Epithelial cell of proximal tubule (primary cell): Measurements from ENCODE around the gene GLP2R. TPM values are rescaled to one million over a fixed set of nuclear protein-coding genes. Genes with fewer than 3 reads are reported as not detected.

Source experiments
- DNase-seq: peaks from one replicate; pipeline ENCODE4 v3.0.0-alpha.2; 2011; ENCODE audit warnings: low read depth
- H3K4me3 ChIP-seq: 2 replicates; pipeline ENCODE4 v1.5.1; 2011; ENCODE audit warnings: low read depth, mild to moderate bottlenecking, low read length
- total RNA-seq: library from RNA; depleted of rRNA; stranded (reverse); fragments of >200 nt; gene quantifications from 2 replicates; pipeline ENCODE4 v1.2.3, GENCODE V29; 2015
- TF ChIP-seq, protein P1 (sequence below): conservative IDR thresholded peaks from 2 replicates; pipeline ENCODE4 v1.5.1; 2012; ENCODE audit warnings: low read depth, mild to moderate bottlenecking, low read length

Gene GLP2R
- total RNA-seq, 1 donor from 2014 or later: 0.23 TPM

DNA sequence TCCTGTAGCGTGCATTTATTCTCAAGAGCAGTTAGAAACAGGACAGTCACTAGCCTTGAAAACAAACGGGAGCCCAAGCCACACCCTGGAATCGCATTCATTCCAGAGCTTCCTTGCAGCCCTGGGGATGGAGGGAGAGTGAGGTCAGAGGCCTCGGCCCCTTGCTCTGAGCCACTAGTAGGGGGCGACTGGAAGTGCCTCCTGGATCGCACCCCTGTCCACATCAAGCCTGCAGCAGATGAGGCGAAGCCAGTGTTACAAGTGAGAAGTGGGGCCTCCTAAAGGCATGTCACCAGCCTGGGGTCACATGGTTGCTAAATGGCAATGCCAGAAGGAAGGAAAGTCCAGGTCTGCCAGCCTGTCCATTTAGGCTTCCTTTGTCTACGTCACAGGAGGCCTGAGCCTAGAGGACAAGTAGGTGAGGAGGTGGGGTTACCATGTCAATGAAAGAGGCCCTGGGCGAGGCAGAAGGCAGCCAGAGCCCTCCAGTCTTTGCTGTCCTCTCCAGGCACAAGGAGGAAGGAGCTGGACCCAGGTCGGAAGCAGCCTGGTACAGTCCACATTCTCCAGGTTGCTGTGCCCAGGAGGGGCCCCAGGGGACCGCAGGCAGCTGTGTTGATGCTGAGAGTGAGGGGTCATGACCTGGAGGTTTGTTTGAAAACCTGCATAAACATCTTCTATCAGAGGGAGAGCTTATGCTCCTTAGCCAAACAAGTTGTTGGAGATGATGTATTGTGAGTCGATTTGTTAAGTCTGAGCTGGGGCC, 82.3 kb downstream of the GLP2R start:
- TF ChIP-seq, protein P1, sequence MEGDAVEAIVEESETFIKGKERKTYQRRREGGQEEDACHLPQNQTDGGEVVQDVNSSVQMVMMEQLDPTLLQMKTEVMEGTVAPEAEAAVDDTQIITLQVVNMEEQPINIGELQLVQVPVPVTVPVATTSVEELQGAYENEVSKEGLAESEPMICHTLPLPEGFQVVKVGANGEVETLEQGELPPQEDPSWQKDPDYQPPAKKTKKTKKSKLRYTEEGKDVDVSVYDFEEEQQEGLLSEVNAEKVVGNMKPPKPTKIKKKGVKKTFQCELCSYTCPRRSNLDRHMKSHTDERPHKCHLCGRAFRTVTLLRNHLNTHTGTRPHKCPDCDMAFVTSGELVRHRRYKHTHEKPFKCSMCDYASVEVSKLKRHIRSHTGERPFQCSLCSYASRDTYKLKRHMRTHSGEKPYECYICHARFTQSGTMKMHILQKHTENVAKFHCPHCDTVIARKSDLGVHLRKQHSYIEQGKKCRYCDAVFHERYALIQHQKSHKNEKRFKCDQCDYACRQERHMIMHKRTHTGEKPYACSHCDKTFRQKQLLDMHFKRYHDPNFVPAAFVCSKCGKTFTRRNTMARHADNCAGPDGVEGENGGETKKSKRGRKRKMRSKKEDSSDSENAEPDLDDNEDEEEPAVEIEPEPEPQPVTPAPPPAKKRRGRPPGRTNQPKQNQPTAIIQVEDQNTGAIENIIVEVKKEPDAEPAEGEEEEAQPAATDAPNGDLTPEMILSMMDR: no peak
- no peak overlapping the region for H3K4me3 ChIP-seq
- DNase-seq: no peak

DNA sequence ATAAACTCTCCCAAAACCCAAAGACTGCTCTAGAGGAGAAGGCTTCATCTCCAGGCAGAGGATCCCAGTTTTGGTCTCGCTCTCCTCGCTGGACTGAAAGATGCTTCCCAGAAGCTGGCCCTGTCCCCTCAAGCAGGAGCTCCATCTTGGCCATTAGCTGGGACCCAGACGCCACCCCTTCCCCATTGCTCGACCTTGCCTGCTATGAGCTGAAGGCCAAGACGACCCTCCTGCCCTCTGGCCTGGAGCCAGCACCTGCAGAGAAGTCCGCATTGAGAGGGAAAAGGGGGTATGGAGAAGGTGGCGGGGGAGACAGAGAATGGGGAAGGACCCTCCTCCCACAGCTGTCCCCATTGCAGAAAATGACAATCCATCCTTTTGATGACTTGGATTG, 82.9 kb downstream of the GLP2R start:
- H3K4me3 ChIP-seq: no peak overlapping the region
- TF ChIP-seq, protein P1: no peak

DNA sequence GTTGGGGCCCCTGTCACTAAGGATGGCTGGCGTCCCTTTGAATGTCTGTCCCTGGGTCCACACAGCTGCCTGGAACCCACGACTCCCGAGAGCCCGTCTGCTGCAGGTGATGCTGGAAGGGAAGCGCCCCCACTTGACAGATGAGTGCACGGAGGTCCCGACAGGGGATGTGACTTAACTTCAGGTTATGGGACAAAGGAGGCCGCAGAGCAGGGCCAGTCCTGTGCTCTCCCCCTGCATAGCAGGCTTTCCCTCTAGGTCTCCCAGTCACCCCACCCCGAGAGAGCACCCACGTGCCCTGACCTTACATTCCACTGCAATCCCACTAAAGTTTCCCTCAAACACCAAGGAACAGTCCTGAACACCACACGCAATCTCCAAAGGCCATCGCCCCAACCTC, 85.4 kb downstream of the GLP2R start:
- TF ChIP-seq, protein P1: no peak
- H3K4me3 ChIP-seq: no peak overlapping the region
- no peak for DNase-seq

More for the DNA sequence above, 82.9 kb downstream of the GLP2R start:
- no peak for DNase-seq

DNA sequence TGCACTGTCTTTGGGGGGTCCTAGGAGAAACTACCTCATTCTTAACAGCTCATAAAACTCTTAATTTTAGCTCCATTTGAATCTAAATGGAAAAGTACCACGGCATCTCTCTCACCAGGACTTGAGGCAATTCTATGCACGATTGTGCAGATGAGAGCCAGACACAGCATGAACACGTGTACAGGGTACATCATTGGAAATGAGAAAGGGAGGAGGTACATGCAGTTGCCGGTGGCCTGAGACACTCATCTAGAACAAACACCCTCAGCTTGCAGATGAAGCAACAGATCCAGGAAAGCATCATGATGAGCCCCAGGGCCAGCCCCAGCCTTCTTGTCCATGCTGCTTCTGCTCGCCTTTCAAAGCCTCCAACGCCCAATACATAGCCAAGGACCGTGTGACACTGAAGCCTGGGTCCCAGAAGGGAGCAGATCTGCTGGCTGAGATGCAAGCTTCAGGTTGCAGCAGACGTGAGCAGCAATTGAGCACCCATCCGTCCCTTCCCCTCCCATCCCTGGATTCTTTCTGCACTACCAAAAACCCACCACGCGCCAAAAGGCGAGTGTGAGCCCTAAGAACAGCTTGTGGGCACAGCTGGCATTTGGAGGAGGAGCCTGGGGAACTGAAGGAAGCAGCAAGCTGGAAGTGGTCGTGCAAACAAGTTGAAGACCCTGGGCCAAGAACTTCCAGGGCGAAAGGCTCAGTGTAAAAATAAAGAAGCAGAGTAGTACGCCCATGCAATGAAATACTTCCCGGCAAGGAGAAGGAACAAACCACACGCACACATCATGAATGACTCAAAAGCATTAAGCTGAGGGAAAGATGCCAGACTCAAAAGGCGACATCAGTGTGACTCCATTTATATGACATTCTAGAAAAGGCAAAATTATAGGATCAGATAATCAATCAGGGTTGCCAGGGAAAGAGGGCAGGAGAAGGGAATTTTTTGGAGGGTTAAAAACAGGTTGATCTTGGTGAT, 86.7 kb downstream of the GLP2R start:
- TF ChIP-seq, protein P1: no peak
- no peak for DNase-seq
- no peak overlapping the region for H3K4me3 ChIP-seq

DNA sequence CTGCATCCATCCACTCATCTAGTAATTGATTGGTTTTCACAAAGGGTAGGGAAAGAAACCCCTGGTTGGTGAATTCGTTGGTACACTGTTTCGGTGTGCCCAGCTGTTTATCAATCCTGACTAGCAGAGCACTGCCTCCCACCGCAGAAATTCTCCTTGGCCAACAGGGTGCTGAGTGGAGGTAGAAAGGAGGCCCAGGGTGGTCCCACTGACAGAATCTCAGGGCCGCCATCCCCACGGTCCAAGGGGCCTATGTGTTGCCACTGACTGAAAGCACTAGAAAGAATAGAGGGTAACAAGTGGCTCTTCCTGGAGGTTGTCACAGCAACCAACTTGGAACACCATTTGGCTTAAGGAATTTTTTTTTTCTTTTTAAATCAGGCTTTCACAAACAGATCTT, 87.8 kb downstream of the GLP2R start:
- TF ChIP-seq, protein P1: no peak
- no peak overlapping the region for H3K4me3 ChIP-seq
- no peak for DNase-seq

DNA sequence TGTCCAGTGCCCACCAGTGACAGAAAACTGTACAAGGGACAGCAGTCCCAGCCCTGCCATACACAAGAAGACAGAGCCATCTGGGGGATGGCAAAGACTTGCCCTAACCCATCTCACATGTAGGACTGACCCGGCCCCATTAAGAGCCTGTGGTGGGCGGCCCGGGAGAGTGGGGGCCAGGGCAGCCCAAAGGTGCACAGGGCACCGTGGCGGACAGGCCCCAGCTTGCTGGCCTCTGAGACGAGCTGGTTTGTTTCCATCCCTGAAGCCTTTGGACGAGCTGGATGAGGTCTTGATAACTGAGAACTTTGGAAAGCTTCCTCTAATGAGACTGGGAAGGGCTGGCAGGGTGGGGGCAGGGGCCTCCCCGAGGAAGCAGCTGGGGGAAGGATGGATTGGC, 90.4 kb downstream of the GLP2R start:
- no peak for DNase-seq
- H3K4me3 ChIP-seq: no peak overlapping the region
- TF ChIP-seq, protein P1: no peak
